Stimulated activated CD8-positive, alpha-beta memory T cell treated with anti-CD3 and anti-CD28 coated beads, Interleukin-15, amount 100 ng/mL, for 24 hours (primary cell): ENCODE data around the gene CHST3.
"Not testable (repeated sequence)": the region's sequence is repeated elsewhere in the genome, so short reads cannot be mapped to it uniquely, and the experiment has no call there.

Experiments used
- DNase-seq: peaks from one replicate; pipeline ENCODE4 v3.0.0-alpha.2; 2020; ENCODE audit warnings: low read depth

The CHST3 gene

GRCh38 chr10:71973777-71974488 lies 9.7 kb downstream of the CHST3 start:
- no peak for DNase-seq

- no peak for DNase-seq
Measured at GRCh38 chr10:71974489-71975021, 10.4 kb downstream of the CHST3 start.

GRCh38 chr10:71975087-71975870 lies 11.1 kb downstream of the CHST3 start:
- DNase-seq, result no peak

- DNase-seq, result no peak
Measured at GRCh38 chr10:71975871-71976725, 11.9 kb downstream of the CHST3 start.

GRCh38 chr10:71977614-71977903 lies 13.4 kb downstream of the CHST3 start:
- not testable (repeated sequence) for DNase-seq

GRCh38 chr10:71978476-71978875 lies 14.3 kb downstream of the CHST3 start:
- DNase-seq, result no peak

- no peak for DNase-seq
Measured at GRCh38 chr10:71978988-71979691, 14.9 kb downstream of the CHST3 start.

GRCh38 chr10:71979692-71980062 lies 15.5 kb downstream of the CHST3 start:
- no peak for DNase-seq

- no peak for DNase-seq
Measured at GRCh38 chr10:71980181-71981014, 16.2 kb downstream of the CHST3 start.

- no peak for DNase-seq
Measured at GRCh38 chr10:71981015-71981875, 17.1 kb downstream of the CHST3 start.

GRCh38 chr10:71981876-71982230 lies 17.7 kb downstream of the CHST3 start:
- DNase-seq, result no peak

GRCh38 chr10:71982269-71983178 lies 18.3 kb downstream of the CHST3 start:
- DNase-seq, result no peak

GRCh38 chr10:71984126-71984808 lies 20.1 kb downstream of the CHST3 start:
- no peak for DNase-seq

GRCh38 chr10:71984809-71985388 lies 20.7 kb downstream of the CHST3 start:
- DNase-seq, result no peak

- DNase-seq, result no peak
Measured at GRCh38 chr10:71985542-71986250, 21.5 kb downstream of the CHST3 start.

GRCh38 chr10:71988895-71989294 lies 24.7 kb downstream of the CHST3 start:
- not testable (repeated sequence) for DNase-seq
